ENCODE measurements around the gene PTMS.

DNA sequence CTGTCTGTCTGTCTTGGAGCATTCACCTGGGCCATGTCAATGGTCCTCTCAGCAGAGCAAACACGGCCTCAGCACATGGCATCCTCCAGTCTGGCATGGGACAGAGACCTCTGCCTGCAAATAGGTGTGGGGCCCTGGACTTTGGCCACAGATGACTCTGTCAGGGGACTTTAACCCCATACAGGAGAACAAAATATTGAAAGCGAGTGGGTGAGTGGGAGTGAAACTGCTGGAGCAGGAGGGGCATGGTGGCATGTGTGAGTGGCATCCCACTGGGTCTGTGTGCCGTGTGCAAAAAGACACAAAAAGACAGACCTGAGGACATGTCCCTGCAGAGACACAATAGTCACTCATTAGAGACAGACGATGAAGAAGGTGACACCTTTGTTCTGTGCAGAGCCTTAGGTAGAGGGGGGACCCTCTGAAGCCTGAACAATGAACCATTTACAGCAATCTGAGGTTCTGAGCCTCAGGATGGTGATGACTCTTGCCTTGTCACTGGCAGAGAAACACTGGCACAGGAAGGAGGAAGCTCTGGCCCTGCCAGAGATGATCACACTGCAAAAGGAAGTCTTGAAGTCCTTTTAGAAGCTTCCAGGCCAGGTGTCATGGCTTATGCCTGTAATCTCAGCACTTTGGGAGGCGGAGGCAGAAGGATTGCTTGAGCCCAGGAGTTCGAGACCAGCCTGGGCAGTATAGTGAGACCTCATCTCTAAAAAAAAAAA is 13.7 kb downstream of the PTMS start:
- TF ChIP-seq, protein P1, sequence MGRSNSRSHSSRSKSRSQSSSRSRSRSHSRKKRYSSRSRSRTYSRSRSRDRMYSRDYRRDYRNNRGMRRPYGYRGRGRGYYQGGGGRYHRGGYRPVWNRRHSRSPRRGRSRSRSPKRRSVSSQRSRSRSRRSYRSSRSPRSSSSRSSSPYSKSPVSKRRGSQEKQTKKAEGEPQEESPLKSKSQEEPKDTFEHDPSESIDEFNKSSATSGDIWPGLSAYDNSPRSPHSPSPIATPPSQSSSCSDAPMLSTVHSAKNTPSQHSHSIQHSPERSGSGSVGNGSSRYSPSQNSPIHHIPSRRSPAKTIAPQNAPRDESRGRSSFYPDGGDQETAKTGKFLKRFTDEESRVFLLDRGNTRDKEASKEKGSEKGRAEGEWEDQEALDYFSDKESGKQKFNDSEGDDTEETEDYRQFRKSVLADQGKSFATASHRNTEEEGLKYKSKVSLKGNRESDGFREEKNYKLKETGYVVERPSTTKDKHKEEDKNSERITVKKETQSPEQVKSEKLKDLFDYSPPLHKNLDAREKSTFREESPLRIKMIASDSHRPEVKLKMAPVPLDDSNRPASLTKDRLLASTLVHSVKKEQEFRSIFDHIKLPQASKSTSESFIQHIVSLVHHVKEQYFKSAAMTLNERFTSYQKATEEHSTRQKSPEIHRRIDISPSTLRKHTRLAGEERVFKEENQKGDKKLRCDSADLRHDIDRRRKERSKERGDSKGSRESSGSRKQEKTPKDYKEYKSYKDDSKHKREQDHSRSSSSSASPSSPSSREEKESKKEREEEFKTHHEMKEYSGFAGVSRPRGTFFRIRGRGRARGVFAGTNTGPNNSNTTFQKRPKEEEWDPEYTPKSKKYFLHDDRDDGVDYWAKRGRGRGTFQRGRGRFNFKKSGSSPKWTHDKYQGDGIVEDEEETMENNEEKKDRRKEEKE (IDR thresholded peaks at IDR 0.05), result no peak
- TF ChIP-seq CUX1 (IDR thresholded peaks at IDR 0.05; ENCODE audit: insufficient replicate concordance, low read depth, low read length), result no peak
- no peak for TF ChIP-seq RBBP5 (conservative IDR thresholded peaks at IDR 0.05)
- no peak for TF ChIP-seq ZNF274 (IDR thresholded peaks at IDR 0.05; ENCODE audit: insufficient read depth, insufficient read length)
- TF ChIP-seq POLR2A (IDR thresholded peaks at IDR 0.05; ENCODE audit: low read depth, low read length), result no peak
- TF ChIP-seq POU2F2 (IDR thresholded peaks at IDR 0.05; ENCODE audit: borderline replicate concordance, low read depth, low read length), result no peak
